Measurements from ENCODE around the gene CELA2B. TPM values are rescaled to one million over a fixed set of nuclear protein-coding genes. Genes with fewer than 3 reads are reported as not detected.

Gene CELA2B
- total and polyA plus RNA-seq, 9 of the 15 experiments (the other 6 are each of a cell fraction or from before 2014, with no cell fraction given): 0.25 to 2.1 (median 0.38) TPM; not detected in 5

GRCh38 chr1:15456313-15456954 is 19.5 kb upstream of the CELA2B start, which contains the start of gene CELA2A (continued):
- TF ChIP-seq, protein P1, sequence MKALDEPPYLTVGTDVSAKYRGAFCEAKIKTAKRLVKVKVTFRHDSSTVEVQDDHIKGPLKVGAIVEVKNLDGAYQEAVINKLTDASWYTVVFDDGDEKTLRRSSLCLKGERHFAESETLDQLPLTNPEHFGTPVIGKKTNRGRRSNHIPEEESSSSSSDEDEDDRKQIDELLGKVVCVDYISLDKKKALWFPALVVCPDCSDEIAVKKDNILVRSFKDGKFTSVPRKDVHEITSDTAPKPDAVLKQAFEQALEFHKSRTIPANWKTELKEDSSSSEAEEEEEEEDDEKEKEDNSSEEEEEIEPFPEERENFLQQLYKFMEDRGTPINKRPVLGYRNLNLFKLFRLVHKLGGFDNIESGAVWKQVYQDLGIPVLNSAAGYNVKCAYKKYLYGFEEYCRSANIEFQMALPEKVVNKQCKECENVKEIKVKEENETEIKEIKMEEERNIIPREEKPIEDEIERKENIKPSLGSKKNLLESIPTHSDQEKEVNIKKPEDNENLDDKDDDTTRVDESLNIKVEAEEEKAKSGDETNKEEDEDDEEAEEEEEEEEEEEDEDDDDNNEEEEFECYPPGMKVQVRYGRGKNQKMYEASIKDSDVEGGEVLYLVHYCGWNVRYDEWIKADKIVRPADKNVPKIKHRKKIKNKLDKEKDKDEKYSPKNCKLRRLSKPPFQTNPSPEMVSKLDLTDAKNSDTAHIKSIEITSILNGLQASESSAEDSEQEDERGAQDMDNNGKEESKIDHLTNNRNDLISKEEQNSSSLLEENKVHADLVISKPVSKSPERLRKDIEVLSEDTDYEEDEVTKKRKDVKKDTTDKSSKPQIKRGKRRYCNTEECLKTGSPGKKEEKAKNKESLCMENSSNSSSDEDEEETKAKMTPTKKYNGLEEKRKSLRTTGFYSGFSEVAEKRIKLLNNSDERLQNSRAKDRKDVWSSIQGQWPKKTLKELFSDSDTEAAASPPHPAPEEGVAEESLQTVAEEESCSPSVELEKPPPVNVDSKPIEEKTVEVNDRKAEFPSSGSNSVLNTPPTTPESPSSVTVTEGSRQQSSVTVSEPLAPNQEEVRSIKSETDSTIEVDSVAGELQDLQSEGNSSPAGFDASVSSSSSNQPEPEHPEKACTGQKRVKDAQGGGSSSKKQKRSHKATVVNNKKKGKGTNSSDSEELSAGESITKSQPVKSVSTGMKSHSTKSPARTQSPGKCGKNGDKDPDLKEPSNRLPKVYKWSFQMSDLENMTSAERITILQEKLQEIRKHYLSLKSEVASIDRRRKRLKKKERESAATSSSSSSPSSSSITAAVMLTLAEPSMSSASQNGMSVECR (CRISPR knock-in tag; IDR thresholded peaks at IDR 0.05): no peak
- TF ChIP-seq KDM1A (IDR thresholded peaks at IDR 0.05) (peak in 1 of 2 experiments; percentile 33; a peak in 1 of 4 replicates), GATAD2B (IDR thresholded peaks at IDR 0.05; ENCODE audit: borderline replicate concordance) (peak; percentile 57), GATAD2A (IDR thresholded peaks at IDR 0.05) (peak; percentile 23; the same call in 1 of the 2 replicates), JUND (IDR thresholded peaks at IDR 0.05; ENCODE audit: borderline replicate concordance, low read depth, low read length) (peak; percentile 26; the same call in 1 of the 2 replicates), JUND (tag; IDR thresholded peaks at IDR 0.05; ENCODE audit: borderline replicate concordance, low read depth, low read length) (no peak), SNIP1 (IDR thresholded peaks at IDR 0.05; ENCODE audit: low read depth) (0 out of 2 replicates have a peak, but pooled peaks have one; percentile 39), GATA2 (CRISPR knock-in tag; IDR thresholded peaks at IDR 0.05) (peak; percentile 22; the same call in 1 of the 2 replicates), KDM4B (IDR thresholded peaks at IDR 0.05; ENCODE audit: borderline replicate concordance in 2 of 2, low read depth in 1 of 2) (no peak), NCOR1 (IDR thresholded peaks at IDR 0.05) (peak; percentile 43; the same call in 1 of the 2 replicates), ZFX (CRISPR knock-in tag; IDR thresholded peaks at IDR 0.05) (peak; percentile 26; the same call in 1 of the 2 replicates), ZBTB9 (CRISPR knock-in tag; IDR thresholded peaks at IDR 0.05) (peak; percentile 90), SREBF2 (CRISPR knock-in tag; IDR thresholded peaks at IDR 0.05) (no peak), ARID1B (IDR thresholded peaks at IDR 0.05) (peak; percentile 72), CXXC5 (CRISPR knock-in tag; IDR thresholded peaks at IDR 0.05) (peak; percentile 61), CREBBP (IDR thresholded peaks at IDR 0.05; ENCODE audit: low read depth, low read length) (no peak), ZMIZ1 (IDR thresholded peaks at IDR 0.05; ENCODE audit: low read depth in 2 of 2, low read length in 2 of 2) (0 out of 4 replicates have a peak, but pooled peaks of 1 of the 2 experiments have one; percentile 28)
- TF ChIP-seq, protein P2, sequence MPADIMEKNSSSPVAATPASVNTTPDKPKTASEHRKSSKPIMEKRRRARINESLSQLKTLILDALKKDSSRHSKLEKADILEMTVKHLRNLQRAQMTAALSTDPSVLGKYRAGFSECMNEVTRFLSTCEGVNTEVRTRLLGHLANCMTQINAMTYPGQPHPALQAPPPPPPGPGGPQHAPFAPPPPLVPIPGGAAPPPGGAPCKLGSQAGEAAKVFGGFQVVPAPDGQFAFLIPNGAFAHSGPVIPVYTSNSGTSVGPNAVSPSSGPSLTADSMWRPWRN (IDR thresholded peaks at IDR 0.05; ENCODE audit: low read depth): 0 out of 2 replicates have a peak, but pooled peaks have one; percentile 17
